Measurements from ENCODE around the gene SNX27. TPM values are rescaled to one million over a fixed set of nuclear protein-coding genes. Genes with fewer than 3 reads are reported as not detected.

SNX27 gene
- total and polyA plus RNA-seq, 10 of the 15 experiments (the other 5 are each of a cell fraction or from before 2014, with no cell fraction given): 3.8 to 21.8 (median 12.5) TPM

DNA sequence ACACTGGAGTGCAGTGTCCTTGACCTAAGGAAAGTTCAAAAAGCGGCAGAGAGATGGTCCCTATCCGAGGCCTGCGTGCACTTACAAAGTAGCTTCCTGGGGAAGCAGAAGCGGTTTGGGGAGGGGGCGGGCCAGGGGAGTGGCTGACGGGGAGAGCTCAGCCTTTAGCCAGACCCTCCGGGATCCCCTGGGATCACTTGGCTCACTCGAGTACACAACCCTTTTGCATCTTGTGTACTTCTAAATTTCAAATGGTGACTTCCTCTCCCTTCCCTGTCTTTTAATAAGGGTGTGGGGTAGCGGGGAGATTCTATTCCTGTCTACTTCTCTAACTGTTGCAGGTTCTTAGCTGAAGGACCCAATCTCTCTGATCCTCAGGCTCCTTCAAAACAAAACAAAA is 18.1 kb upstream of the SNX27 start:
- ATAC-seq (peak; percentile 54), FAIRE-seq (no peak), DNase-seq (ENCODE audit: low read depth, low spot score) (no peak)
- intact Hi-C loops (cut with micrococcal nuclease; ENCODE audit: unreplicated experiment): loop anchor here (1.0 to 5.0 kb wide), 3 partner anchors 142 to 243 kb away; no protein-coding TSS in a partner anchor
- H3K27ac ChIP-seq (ENCODE audit: control insufficient read depth, insufficient read depth): no peak overlapping the region
- ChIA-PET CTCF (interaction anchor here (0.6 to 3.4 kb wide), 42 partner anchors 8 to 407 kb away, joined by 3 to 21 read pairs (median 4); partner anchors contain the start of genes TDRKH and TUFT1), SMC1A (ENCODE audit: uncharacterized antibody, unreplicated experiment) (interaction anchor here (0.7 to 3.2 kb wide), 13 partner anchors 8 to 406 kb away, joined by 3 to 16 read pairs (median 3); no protein-coding TSS in a partner anchor), POLR2A (interaction anchor here (0.6 to 1.0 kb wide), 2 partner anchors 141 to 250 kb away, joined by 3 to 4 read pairs; no protein-coding TSS in a partner anchor), RAD21 (ENCODE audit: unreplicated experiment) (interaction anchor here (0.5 to 2.2 kb wide), 7 partner anchors 123 to 293 kb away, joined by 3 to 9 read pairs (median 4); partner anchors contain the start of gene MRPL9)
- no peak overlapping the region for H3K9ac ChIP-seq (ENCODE audit: control insufficient read depth, insufficient read depth, low read length)
- in situ Hi-C loops (cut with MboI): loop anchor here (5.0 kb wide), 1 partner anchor 244 kb away; the partner anchor contains the start of gene C2CD4D
- H3K36me3 ChIP-seq (ENCODE audit: control insufficient read depth in 2 of 2, insufficient read depth in 2 of 2, low read length in 1 of 2): no peaks in the 10 kb centered on the region
- peak overlapping the region; percentile 1; the same call in 1 of the 2 replicates for H2AFZ ChIP-seq (ENCODE audit: control insufficient read depth, low read depth, low read length)
- no TSS peak for BruUV-seq (replicated peaks)
- H3K4me1 ChIP-seq (ENCODE audit: control insufficient read depth, insufficient read depth, low read length): no peaks in the 10 kb centered on the region
- 25% methylated on average over 9 of the region's 9 CpGs for WGBS (ENCODE audit: insufficient coverage, insufficient replicate concordance, low lambda C conversion rate, missing lambda C conversion rate)
- H3K27me3 ChIP-seq (replicated peaks in 1 of 2; ENCODE audit: control insufficient read depth in 2 of 2, insufficient read depth in 2 of 2, low read length in 1 of 2): no peaks in the 10 kb centered on the region; a peak in 1 of 4 replicates
- H3K79me2 ChIP-seq (ENCODE audit: control insufficient read depth, insufficient read depth, low read length): no peaks in the 10 kb centered on the region
- H3K4me2 ChIP-seq (ENCODE audit: control insufficient read depth, insufficient read depth): peak overlapping the region; percentile 31; the same call in 1 of the 2 replicates
- no peaks in the 10 kb centered on the region for H4K20me1 ChIP-seq (ENCODE audit: control insufficient read depth, insufficient read depth)
- TF ChIP-seq ZNF207 (IDR thresholded peaks at IDR 0.05; ENCODE audit: borderline replicate concordance) (no peak), HDGF (IDR thresholded peaks at IDR 0.05) (no peak), CBFB (IDR thresholded peaks at IDR 0.05; ENCODE audit: low read depth) (no peak)
- no peak overlapping the region for H3K4me3 ChIP-seq
- peaks cover 2% of the 10 kb centered on the region; the same call in 2 of the 3 replicates for H3K9me3 ChIP-seq (replicated peaks; ENCODE audit: control insufficient read depth, insufficient read depth, low read length)

- DNase-seq (ENCODE audit: low read depth, low spot score) (no peak), ATAC-seq (peak; percentile 99), FAIRE-seq (peak; percentile 69)
- RAD21 ChIA-PET (ENCODE audit: unreplicated experiment): interaction anchor here (0.5 to 2.2 kb wide), 6 partner anchors 123 to 242 kb away, joined by 3 to 9 read pairs (median 6); partner anchors contain the start of gene MRPL9
- H4K20me1 ChIP-seq (ENCODE audit: control insufficient read depth, insufficient read depth): no peaks in the 10 kb centered on the region
- peak overlapping the region; percentile 1; the same call in 1 of the 2 replicates for H2AFZ ChIP-seq (ENCODE audit: control insufficient read depth, low read depth, low read length)
- CTCF ChIA-PET: interaction anchor here (0.6 to 3.4 kb wide), 43 partner anchors 9 to 407 kb away, joined by 3 to 21 read pairs (median 4); partner anchors contain the start of genes TDRKH and TUFT1
- H3K9ac ChIP-seq (ENCODE audit: control insufficient read depth, insufficient read depth, low read length): no peak overlapping the region
- H3K4me2 ChIP-seq (ENCODE audit: control insufficient read depth, insufficient read depth): peak overlapping the region; percentile 31; the same call in 1 of the 2 replicates
- intact Hi-C loops (cut with micrococcal nuclease; ENCODE audit: unreplicated experiment): loop anchor here (1.0 to 5.0 kb wide), 3 partner anchors 141 to 242 kb away; no protein-coding TSS in a partner anchor
- H3K4me1 ChIP-seq (ENCODE audit: control insufficient read depth, insufficient read depth, low read length): no peaks in the 10 kb centered on the region
- peaks cover 2% of the 10 kb centered on the region; the same call in 2 of the 3 replicates for H3K9me3 ChIP-seq (replicated peaks; ENCODE audit: control insufficient read depth, insufficient read depth, low read length)
- no peak overlapping the region for H3K4me3 ChIP-seq
- H3K79me2 ChIP-seq (ENCODE audit: control insufficient read depth, insufficient read depth, low read length): no peaks in the 10 kb centered on the region
- SMC1A ChIA-PET (ENCODE audit: uncharacterized antibody, unreplicated experiment): interaction anchor here (0.7 to 3.2 kb wide), 11 partner anchors 9 to 406 kb away, joined by 3 to 16 read pairs (median 4); no protein-coding TSS in a partner anchor
- in situ Hi-C loops (cut with MboI): loop anchor here (5.0 kb wide), 1 partner anchor 243 kb away; the partner anchor contains the start of gene C2CD4D
- BruUV-seq (replicated peaks): no TSS peak
- no peak overlapping the region for H3K27ac ChIP-seq (ENCODE audit: control insufficient read depth, insufficient read depth)
- WGBS (ENCODE audit: insufficient coverage, insufficient replicate concordance, low lambda C conversion rate, missing lambda C conversion rate): 9% methylated on average over 12 of the region's 12 CpGs
- H3K27me3 ChIP-seq (replicated peaks in 1 of 2; ENCODE audit: control insufficient read depth in 2 of 2, insufficient read depth in 2 of 2, low read length in 1 of 2): no peaks in the 10 kb centered on the region; a peak in 1 of 4 replicates
- no peaks in the 10 kb centered on the region for H3K36me3 ChIP-seq (ENCODE audit: control insufficient read depth in 2 of 2, insufficient read depth in 2 of 2, low read length in 1 of 2)
- POLR2A ChIA-PET: interaction anchor here (0.6 to 1.0 kb wide), 2 partner anchors 141 to 250 kb away, joined by 3 to 4 read pairs; no protein-coding TSS in a partner anchor
- TF ChIP-seq SUZ12 (IDR thresholded peaks at IDR 0.05; ENCODE audit: unreplicated experiment) (no peak), SMC3 (IDR thresholded peaks at IDR 0.05; ENCODE audit: borderline replicate concordance, low read length) (peak; percentile 89), SUPT20H (IDR thresholded peaks at IDR 0.05; ENCODE audit: borderline replicate concordance, control insufficient read depth, low read depth, low read length) (no peak), TCF7 (IDR thresholded peaks at IDR 0.05; ENCODE audit: borderline replicate concordance) (no peak), WRNIP1 (IDR thresholded peaks at IDR 0.05; ENCODE audit: borderline replicate concordance, low read depth, low read length) (no peak), ZNF274 (IDR thresholded peaks at IDR 0.05; ENCODE audit: insufficient read depth, insufficient read length) (no peak), NR2C2 (IDR thresholded peaks at IDR 0.05; ENCODE audit: borderline replicate concordance, control insufficient read depth, insufficient read length, low read depth) (no peak), YY1 (IDR thresholded peaks at IDR 0.05; ENCODE audit: low read depth, low read length) (peak; percentile 63)
- TF ChIP-seq, protein P1, sequence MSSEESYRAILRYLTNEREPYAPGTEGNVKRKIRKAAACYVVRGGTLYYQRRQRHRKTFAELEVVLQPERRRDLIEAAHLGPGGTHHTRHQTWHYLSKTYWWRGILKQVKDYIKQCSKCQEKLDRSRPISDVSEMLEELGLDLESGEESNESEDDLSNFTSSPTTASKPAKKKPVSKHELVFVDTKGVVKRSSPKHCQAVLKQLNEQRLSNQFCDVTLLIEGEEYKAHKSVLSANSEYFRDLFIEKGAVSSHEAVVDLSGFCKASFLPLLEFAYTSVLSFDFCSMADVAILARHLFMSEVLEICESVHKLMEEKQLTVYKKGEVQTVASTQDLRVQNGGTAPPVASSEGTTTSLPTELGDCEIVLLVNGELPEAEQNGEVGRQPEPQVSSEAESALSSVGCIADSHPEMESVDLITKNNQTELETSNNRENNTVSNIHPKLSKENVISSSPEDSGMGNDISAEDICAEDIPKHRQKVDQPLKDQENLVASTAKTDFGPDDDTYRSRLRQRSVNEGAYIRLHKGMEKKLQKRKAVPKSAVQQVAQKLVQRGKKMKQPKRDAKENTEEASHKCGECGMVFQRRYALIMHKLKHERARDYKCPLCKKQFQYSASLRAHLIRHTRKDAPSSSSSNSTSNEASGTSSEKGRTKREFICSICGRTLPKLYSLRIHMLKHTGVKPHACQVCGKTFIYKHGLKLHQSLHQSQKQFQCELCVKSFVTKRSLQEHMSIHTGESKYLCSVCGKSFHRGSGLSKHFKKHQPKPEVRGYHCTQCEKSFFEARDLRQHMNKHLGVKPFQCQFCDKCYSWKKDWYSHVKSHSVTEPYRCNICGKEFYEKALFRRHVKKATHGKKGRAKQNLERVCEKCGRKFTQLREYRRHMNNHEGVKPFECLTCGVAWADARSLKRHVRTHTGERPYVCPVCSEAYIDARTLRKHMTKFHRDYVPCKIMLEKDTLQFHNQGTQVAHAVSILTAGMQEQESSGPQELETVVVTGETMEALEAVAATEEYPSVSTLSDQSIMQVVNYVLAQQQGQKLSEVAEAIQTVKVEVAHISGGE (CRISPR knock-in tag; IDR thresholded peaks at IDR 0.05): no peak
These were observed 17.7 kb upstream of the SNX27 start for GRCh38 chr1:151594143-151594625.
